H1 (cell line): Measurements from ENCODE around the gene ZNF280B. TPM values are rescaled to one million over a fixed set of nuclear protein-coding genes. Genes with fewer than 3 reads are reported as not detected.

ENCODE experiments used
- BRCA1 ChIP-seq: IDR thresholded peaks from 2 replicates; pipeline ENCODE4 v1.6.1; 2012; ENCODE audit warnings: low read depth, low read length, improper control_type of control experiment
- CTBP2 ChIP-seq: IDR thresholded peaks from 2 replicates; pipeline ENCODE4 v1.7.0; 2011; ENCODE audit warnings: borderline replicate concordance, mild to moderate bottlenecking, moderate library complexity, mixed read lengths, low read length; ENCODE audit not compliant: insufficient read depth, insufficient read length
- EZH2 ChIP-seq: fragments of 200-600 bp; sonication (generic); IDR thresholded peaks from 2 replicates; pipeline ENCODE4 v1.7.1; 2012; ENCODE audit warnings: low read depth, mild to moderate bottlenecking, moderate library complexity, low read length, inconsistent platforms; ENCODE audit not compliant: severe bottlenecking
- FOSL1 ChIP-seq: IDR thresholded peaks from 2 replicates; pipeline ENCODE4 v1.6.1; 2011; ENCODE audit warnings: mild to moderate bottlenecking, low read depth, low read length, moderate library complexity; ENCODE audit not compliant: insufficient read depth
- GTF2F1 ChIP-seq: IDR thresholded peaks from 2 replicates; pipeline ENCODE4 v1.6.1; 2012; ENCODE audit warnings: low read depth, low read length, improper control_type of control experiment, borderline replicate concordance
- JUND ChIP-seq: IDR thresholded peaks from 2 replicates; pipeline ENCODE4 v1.6.1; 2011; ENCODE audit warnings: mild to moderate bottlenecking, improper control_type of control experiment, low read length
- POLR2A ChIP-seq, 2 experiments: IDR thresholded peaks; 1 replicate in 1 of 2; 2 replicates in 1 of 2; pipeline ENCODE4 v1.6.1; 2011; ENCODE audit warnings: low read depth in 2 of 2, low read length in 2 of 2, mild to moderate bottlenecking in 2 of 2; ENCODE audit errors: control extremely low read depth in 1 of 2
- RAD21 ChIP-seq, 2 experiments: IDR thresholded peaks in 1 of 2; conservative IDR thresholded peaks in 1 of 2; 2 replicates each; pipeline ENCODE4 v1.6.1; 2011; ENCODE audit warnings: low read depth in 2 of 2, low read length in 2 of 2, improper control_type of control experiment in 1 of 2, inconsistent platforms in 1 of 2, mild to moderate bottlenecking in 1 of 2, moderate library complexity in 1 of 2
- SP1 ChIP-seq: IDR thresholded peaks from 2 replicates; pipeline ENCODE4 v1.6.1; 2011; ENCODE audit warnings: low read depth, low read length
- SRF ChIP-seq: IDR thresholded peaks from 2 replicates; pipeline ENCODE4 v1.6.1; 2011; ENCODE audit warnings: mild to moderate bottlenecking, low read depth, low read length, moderate library complexity
- ZNF274 ChIP-seq: IDR thresholded peaks from 2 replicates; pipeline ENCODE4 v1.7.0; 2012; ENCODE audit warnings: low read length, borderline replicate concordance; ENCODE audit errors: extremely low read depth
- polyA plus RNA-seq, 7 experiments: library from polyadenylated mRNA; depleted of rRNA in 3 of 7; stranded (reverse) in 5 of 7; unstranded in 2 of 7; fragments of >200 nt in 5 of 7; fragments of 200-250 nt in 2 of 7; gene quantifications; 1 replicate in 5 of 7; 2 replicates in 1 of 7; 4 replicates in 1 of 7; pipeline versions ENCODE4 v1.2.1 to v1.2.3, GENCODE V29; 2011 to 2013; ENCODE audit warnings: missing spikeins in 2 of 7, mixed read lengths in 2 of 7
- total RNA-seq: library from RNA; stranded (reverse); fragmentation: NEBNext Ultra II Directional; extraction: Animal tissue kit (Norgen Biotek cat#: 25700); gene quantifications from 2 replicates; pipeline ENCODE4 v1.2.1, GENCODE V29; 2021
- TF ChIP-seq, protein P1 (sequence below): fragments of 300-600 bp; sonication (generic); IDR thresholded peaks from 2 replicates; pipeline ENCODE4 v1.7.1; 2012; ENCODE audit warnings: low read length, moderate library complexity, mild to moderate bottlenecking, inconsistent platforms; ENCODE audit not compliant: insufficient replicate concordance

The ZNF280B gene
- total and polyA plus RNA-seq, 2 of the 8 experiments (the other 6 are each of a cell fraction or from before 2014, with no cell fraction given), result 4.8 to 11.7 TPM

DNA sequence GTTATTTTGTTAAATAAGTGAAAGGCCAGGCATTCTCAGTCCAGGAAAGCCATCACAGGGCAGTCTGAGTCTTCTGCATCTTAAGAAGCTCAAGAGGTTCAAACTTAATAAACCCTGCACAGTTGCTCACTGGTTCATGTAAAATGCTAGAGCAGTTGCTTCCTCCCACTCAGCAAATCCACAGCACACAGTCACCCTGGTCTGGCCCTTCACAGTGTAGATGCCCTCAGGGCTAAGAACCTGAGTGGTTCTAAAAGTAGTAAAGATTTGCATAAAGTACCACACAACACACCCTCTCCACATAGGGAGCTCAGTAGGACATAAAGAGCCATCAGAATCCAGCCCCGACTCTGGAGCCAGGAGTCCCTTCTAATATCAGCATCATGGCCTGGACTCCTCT lies 58.7 kb downstream of the ZNF280B start (continued):
- TF ChIP-seq, protein P1, sequence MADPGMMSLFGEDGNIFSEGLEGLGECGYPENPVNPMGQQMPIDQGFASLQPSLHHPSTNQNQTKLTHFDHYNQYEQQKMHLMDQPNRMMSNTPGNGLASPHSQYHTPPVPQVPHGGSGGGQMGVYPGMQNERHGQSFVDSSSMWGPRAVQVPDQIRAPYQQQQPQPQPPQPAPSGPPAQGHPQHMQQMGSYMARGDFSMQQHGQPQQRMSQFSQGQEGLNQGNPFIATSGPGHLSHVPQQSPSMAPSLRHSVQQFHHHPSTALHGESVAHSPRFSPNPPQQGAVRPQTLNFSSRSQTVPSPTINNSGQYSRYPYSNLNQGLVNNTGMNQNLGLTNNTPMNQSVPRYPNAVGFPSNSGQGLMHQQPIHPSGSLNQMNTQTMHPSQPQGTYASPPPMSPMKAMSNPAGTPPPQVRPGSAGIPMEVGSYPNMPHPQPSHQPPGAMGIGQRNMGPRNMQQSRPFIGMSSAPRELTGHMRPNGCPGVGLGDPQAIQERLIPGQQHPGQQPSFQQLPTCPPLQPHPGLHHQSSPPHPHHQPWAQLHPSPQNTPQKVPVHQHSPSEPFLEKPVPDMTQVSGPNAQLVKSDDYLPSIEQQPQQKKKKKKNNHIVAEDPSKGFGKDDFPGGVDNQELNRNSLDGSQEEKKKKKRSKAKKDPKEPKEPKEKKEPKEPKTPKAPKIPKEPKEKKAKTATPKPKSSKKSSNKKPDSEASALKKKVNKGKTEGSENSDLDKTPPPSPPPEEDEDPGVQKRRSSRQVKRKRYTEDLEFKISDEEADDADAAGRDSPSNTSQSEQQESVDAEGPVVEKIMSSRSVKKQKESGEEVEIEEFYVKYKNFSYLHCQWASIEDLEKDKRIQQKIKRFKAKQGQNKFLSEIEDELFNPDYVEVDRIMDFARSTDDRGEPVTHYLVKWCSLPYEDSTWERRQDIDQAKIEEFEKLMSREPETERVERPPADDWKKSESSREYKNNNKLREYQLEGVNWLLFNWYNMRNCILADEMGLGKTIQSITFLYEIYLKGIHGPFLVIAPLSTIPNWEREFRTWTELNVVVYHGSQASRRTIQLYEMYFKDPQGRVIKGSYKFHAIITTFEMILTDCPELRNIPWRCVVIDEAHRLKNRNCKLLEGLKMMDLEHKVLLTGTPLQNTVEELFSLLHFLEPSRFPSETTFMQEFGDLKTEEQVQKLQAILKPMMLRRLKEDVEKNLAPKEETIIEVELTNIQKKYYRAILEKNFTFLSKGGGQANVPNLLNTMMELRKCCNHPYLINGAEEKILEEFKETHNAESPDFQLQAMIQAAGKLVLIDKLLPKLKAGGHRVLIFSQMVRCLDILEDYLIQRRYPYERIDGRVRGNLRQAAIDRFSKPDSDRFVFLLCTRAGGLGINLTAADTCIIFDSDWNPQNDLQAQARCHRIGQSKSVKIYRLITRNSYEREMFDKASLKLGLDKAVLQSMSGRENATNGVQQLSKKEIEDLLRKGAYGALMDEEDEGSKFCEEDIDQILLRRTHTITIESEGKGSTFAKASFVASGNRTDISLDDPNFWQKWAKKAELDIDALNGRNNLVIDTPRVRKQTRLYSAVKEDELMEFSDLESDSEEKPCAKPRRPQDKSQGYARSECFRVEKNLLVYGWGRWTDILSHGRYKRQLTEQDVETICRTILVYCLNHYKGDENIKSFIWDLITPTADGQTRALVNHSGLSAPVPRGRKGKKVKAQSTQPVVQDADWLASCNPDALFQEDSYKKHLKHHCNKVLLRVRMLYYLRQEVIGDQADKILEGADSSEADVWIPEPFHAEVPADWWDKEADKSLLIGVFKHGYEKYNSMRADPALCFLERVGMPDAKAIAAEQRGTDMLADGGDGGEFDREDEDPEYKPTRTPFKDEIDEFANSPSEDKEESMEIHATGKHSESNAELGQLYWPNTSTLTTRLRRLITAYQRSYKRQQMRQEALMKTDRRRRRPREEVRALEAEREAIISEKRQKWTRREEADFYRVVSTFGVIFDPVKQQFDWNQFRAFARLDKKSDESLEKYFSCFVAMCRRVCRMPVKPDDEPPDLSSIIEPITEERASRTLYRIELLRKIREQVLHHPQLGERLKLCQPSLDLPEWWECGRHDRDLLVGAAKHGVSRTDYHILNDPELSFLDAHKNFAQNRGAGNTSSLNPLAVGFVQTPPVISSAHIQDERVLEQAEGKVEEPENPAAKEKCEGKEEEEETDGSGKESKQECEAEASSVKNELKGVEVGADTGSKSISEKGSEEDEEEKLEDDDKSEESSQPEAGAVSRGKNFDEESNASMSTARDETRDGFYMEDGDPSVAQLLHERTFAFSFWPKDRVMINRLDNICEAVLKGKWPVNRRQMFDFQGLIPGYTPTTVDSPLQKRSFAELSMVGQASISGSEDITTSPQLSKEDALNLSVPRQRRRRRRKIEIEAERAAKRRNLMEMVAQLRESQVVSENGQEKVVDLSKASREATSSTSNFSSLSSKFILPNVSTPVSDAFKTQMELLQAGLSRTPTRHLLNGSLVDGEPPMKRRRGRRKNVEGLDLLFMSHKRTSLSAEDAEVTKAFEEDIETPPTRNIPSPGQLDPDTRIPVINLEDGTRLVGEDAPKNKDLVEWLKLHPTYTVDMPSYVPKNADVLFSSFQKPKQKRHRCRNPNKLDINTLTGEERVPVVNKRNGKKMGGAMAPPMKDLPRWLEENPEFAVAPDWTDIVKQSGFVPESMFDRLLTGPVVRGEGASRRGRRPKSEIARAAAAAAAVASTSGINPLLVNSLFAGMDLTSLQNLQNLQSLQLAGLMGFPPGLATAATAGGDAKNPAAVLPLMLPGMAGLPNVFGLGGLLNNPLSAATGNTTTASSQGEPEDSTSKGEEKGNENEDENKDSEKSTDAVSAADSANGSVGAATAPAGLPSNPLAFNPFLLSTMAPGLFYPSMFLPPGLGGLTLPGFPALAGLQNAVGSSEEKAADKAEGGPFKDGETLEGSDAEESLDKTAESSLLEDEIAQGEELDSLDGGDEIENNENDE, result no peak
- TF ChIP-seq ZNF274, result no peak
- no peak for TF ChIP-seq SRF
- TF ChIP-seq CTBP2, result no peak
- TF ChIP-seq SP1, result no peak
- TF ChIP-seq POLR2A (IDR thresholded peaks at IDR 0.05; ENCODE audit: control extremely low read depth in 1 of 2, low read depth in 2 of 2, low read length in 2 of 2), result no peak
- TF ChIP-seq GTF2F1, result no peak
- TF ChIP-seq EZH2, result no peak
- TF ChIP-seq BRCA1, result no peak
- TF ChIP-seq FOSL1, result no peak
- TF ChIP-seq JUND, result no peak
- no peak for TF ChIP-seq RAD21 (IDR thresholded peaks at IDR 0.05 in 1 of 2, conservative IDR thresholded peaks at IDR 0.05 in 1 of 2; ENCODE audit: low read depth in 2 of 2, low read length in 2 of 2)
